ENCODE measurements around the gene YRDC.

The YRDC gene

GRCh38 chr1:37822906-37823815 is 15.2 kb upstream of the YRDC start:
- H3K4me3 ChIP-seq (replicated peaks; ENCODE audit: insufficient read depth, low read length) = no peak overlapping the region
- TF ChIP-seq POLR2AphosphoS5 (IDR thresholded peaks at IDR 0.05; ENCODE audit: low read depth) (no peak), SPI1 (IDR thresholded peaks at IDR 0.05; ENCODE audit: borderline replicate concordance, low read depth) (no peak), GABPA (IDR thresholded peaks at IDR 0.05; ENCODE audit: low read depth) (no peak)
- no peak for DNase-seq (ENCODE audit: low read depth in 1 of 2, low spot score in 1 of 2)
- H3K27me3 ChIP-seq (ENCODE audit: insufficient read depth, poor library complexity, severe bottlenecking) = no peaks in the 10 kb centered on the region
- H3K27ac ChIP-seq (replicated peaks) = no peak overlapping the region

- no peak for DNase-seq (ENCODE audit: low read depth in 1 of 2, low spot score in 1 of 2)
- no peak overlapping the region for H3K4me3 ChIP-seq (replicated peaks; ENCODE audit: insufficient read depth, low read length)
- TF ChIP-seq CTCF (IDR thresholded peaks at IDR 0.05; ENCODE audit: insufficient read depth, low read length) (no peak), REST (IDR thresholded peaks at IDR 0.05; ENCODE audit: insufficient replicate concordance, low read depth) (no peak), SPI1 (IDR thresholded peaks at IDR 0.05; ENCODE audit: borderline replicate concordance, low read depth) (no peak), GABPA (IDR thresholded peaks at IDR 0.05; ENCODE audit: low read depth) (no peak), POLR2AphosphoS5 (IDR thresholded peaks at IDR 0.05; ENCODE audit: low read depth) (no peak)
- H3K27me3 ChIP-seq (ENCODE audit: insufficient read depth, poor library complexity, severe bottlenecking) = no peaks in the 10 kb centered on the region
- H3K27ac ChIP-seq (replicated peaks) = no peak overlapping the region
Observed at GRCh38 chr1:37821481-37821880, 13.5 kb upstream of the YRDC start.

- H3K27ac ChIP-seq (replicated peaks) = no peak overlapping the region
- TF ChIP-seq GABPA (IDR thresholded peaks at IDR 0.05; ENCODE audit: low read depth) = no peak
- no peak for TF ChIP-seq SPI1 (IDR thresholded peaks at IDR 0.05; ENCODE audit: borderline replicate concordance, low read depth)
- TF ChIP-seq CTCF (IDR thresholded peaks at IDR 0.05; ENCODE audit: insufficient read depth, low read length) = no peak
- DNase-seq (ENCODE audit: low read depth in 1 of 2, low spot score in 1 of 2) = no peak
- no peaks in the 10 kb centered on the region for H3K27me3 ChIP-seq (ENCODE audit: insufficient read depth, poor library complexity, severe bottlenecking)
- H3K4me3 ChIP-seq (replicated peaks; ENCODE audit: insufficient read depth, low read length) = no peak overlapping the region
Observed at GRCh38 chr1:37817481-37817880, 9.5 kb upstream of the YRDC start.

- Histone ChIP-seq H3K27ac (replicated peaks) (no peak overlapping the region), H3K4me3 (replicated peaks; ENCODE audit: insufficient read depth, low read length) (no peak overlapping the region), H3K27me3 (ENCODE audit: insufficient read depth, poor library complexity, severe bottlenecking) (no peaks in the 10 kb centered on the region)
- no peak for TF ChIP-seq GABPA (IDR thresholded peaks at IDR 0.05; ENCODE audit: low read depth)
- TF ChIP-seq SPI1 (IDR thresholded peaks at IDR 0.05; ENCODE audit: borderline replicate concordance, low read depth) = no peak
- TF ChIP-seq POLR2AphosphoS5 (IDR thresholded peaks at IDR 0.05; ENCODE audit: low read depth) = no peak
- no peak for TF ChIP-seq REST (IDR thresholded peaks at IDR 0.05; ENCODE audit: insufficient replicate concordance, low read depth)
- TF ChIP-seq CTCF (IDR thresholded peaks at IDR 0.05; ENCODE audit: insufficient read depth, low read length) = no peak
- no peak for DNase-seq (ENCODE audit: low read depth in 1 of 2, low spot score in 1 of 2)
Observed at GRCh38 chr1:37814252-37814651, 6.2 kb upstream of the YRDC start.
